H1 (cell line): ENCODE data around the gene DOLK. TPM values are rescaled to one million over a fixed set of nuclear protein-coding genes. Genes with fewer than 3 reads are reported as not detected.

ENCODE experiments used
- CTCF ChIA-PET: fragments of 300-600 bp; sonication (Branson Sonifier 250); formaldehyde crosslinking; loops from one replicate; lab custom pipeline; 2021; ENCODE audit not compliant: partially characterized antibody; lab: Charles Lee
- POLR2A ChIA-PET: fragments of 300-600 bp; sonication (Branson Sonifier 250); formaldehyde crosslinking; loops from one replicate; lab custom pipeline; 2021; ENCODE audit warnings: inconsistent platforms; ENCODE audit not compliant: partially characterized antibody; lab: Charles Lee
- DNase-seq, 2 experiments: peaks; one replicate each; pipeline versions ENCODE4 v3.0.0 to v3.0.0-alpha.2; 2010 to 2022; ENCODE audit warnings: low spot score in 2 of 2, low read depth in 1 of 2, mixed read lengths in 1 of 2
- FAIRE-seq: peaks from 2 replicates; lab custom pipeline; 2011; peaks lifted over from hg19 to GRCh38; lab: Jason Lieb, UNC
- H2AFZ ChIP-seq: 2 replicates; pipeline ENCODE4 v1.8.1; 2012; ENCODE audit warnings: low read length, inconsistent platforms
- H2AK5ac ChIP-seq: 2 replicates; pipeline ENCODE4 v1.6.1; 2013; ENCODE audit warnings: low read depth, low read length
- H2BK120ac ChIP-seq: replicated peaks from 2 replicates; pipeline ENCODE3; 2013; ENCODE audit warnings: low read depth, low read length, inconsistent platforms
- H2BK12ac ChIP-seq: 2 replicates; pipeline ENCODE4 v1.6.1; 2013; ENCODE audit warnings: low read depth, low read length
- H2BK15ac ChIP-seq: 2 replicates; pipeline ENCODE4 v1.6.1; 2013; ENCODE audit warnings: low read length
- H2BK20ac ChIP-seq: 2 replicates; pipeline ENCODE4 v1.6.1; 2013; ENCODE audit warnings: low read length
- H2BK5ac ChIP-seq: 2 replicates; pipeline ENCODE4 v1.6.1; 2013; ENCODE audit warnings: low read depth, low read length
- H3K14ac ChIP-seq: 2 replicates; pipeline ENCODE4 v1.6.1; 2013; ENCODE audit warnings: inconsistent platforms; ENCODE audit not compliant: insufficient read length
- H3K18ac ChIP-seq: 2 replicates; pipeline ENCODE4 v1.6.1; 2013; ENCODE audit warnings: low read length; ENCODE audit errors: extremely low read depth
- H3K23ac ChIP-seq: 2 replicates; pipeline ENCODE4 v1.6.1; 2013; ENCODE audit warnings: inconsistent platforms; ENCODE audit not compliant: insufficient read length
- H3K23me2 ChIP-seq: 2 replicates; pipeline ENCODE4 v1.6.1; 2013; ENCODE audit warnings: low read depth, low read length
- H3K27ac ChIP-seq: 2 replicates; pipeline ENCODE4 v1.6.1; 2011; ENCODE audit warnings: low read depth, low read length, inconsistent platforms
- H3K27me3 ChIP-seq, 4 experiments: replicated peaks in 1 of 4; 1 replicate in 1 of 4; 2 replicates in 3 of 4; pipeline versions ENCODE4 v1.6.1 to v1.8.1; 2011 to 2013; ENCODE audit warnings: low read length in 3 of 4, mild to moderate bottlenecking in 3 of 4, inconsistent platforms in 2 of 4, mixed read lengths in 2 of 4, moderate library complexity in 1 of 4; ENCODE audit not compliant: control insufficient read depth in 3 of 4, insufficient read depth in 3 of 4; ENCODE audit errors: extremely low read depth in 1 of 4
- H3K36me3 ChIP-seq, 4 experiments: 2 replicates each; pipeline versions ENCODE4 v1.6.1 to v1.8.1; 2011 to 2013; ENCODE audit warnings: mild to moderate bottlenecking in 4 of 4, low read length in 3 of 4, moderate library complexity in 2 of 4, control low read depth in 1 of 4, inconsistent platforms in 1 of 4; ENCODE audit not compliant: insufficient read depth in 4 of 4, control insufficient read depth in 2 of 4
- H3K4ac ChIP-seq: replicated peaks from 2 replicates; pipeline ENCODE3; 2013; ENCODE audit warnings: low read length, low read depth, mixed read lengths, inconsistent platforms; ENCODE audit not compliant: insufficient read length
- H3K4me1 ChIP-seq, 4 experiments: replicated peaks in 1 of 4; 1 replicate in 1 of 4; 2 replicates in 3 of 4; pipeline versions ENCODE4 v1.6.1 to v1.8.1; 2011 to 2013; ENCODE audit warnings: low read length in 3 of 4, inconsistent platforms in 2 of 4, mixed read lengths in 1 of 4; ENCODE audit not compliant: insufficient read depth in 4 of 4, control insufficient read depth in 3 of 4
- H3K4me2 ChIP-seq, 2 experiments: 2 replicates each; pipeline versions ENCODE4 v1.6.1 to v1.8.1; 2011 to 2013; ENCODE audit warnings: low read depth in 2 of 2, low read length in 2 of 2, control low read depth in 1 of 2, inconsistent platforms in 1 of 2, mild to moderate bottlenecking in 1 of 2; ENCODE audit not compliant: insufficient read depth in 1 of 2
- H3K4me3 ChIP-seq, 4 experiments: fragments of 200-600, 300-600 bp in 1 of 4; sonication (generic), shearing (Covaris generic), sonication (Bioruptor Twin) in 1 of 4; 2 replicates each; pipeline versions ENCODE4 v1.5.1 to v1.8.1; 2011 to 2016; ENCODE audit warnings: low read length in 4 of 4, low read depth in 3 of 4, control low read depth in 2 of 4, inconsistent platforms in 2 of 4, mild to moderate bottlenecking in 2 of 4, mixed read lengths in 1 of 4, moderate library complexity in 1 of 4; ENCODE audit not compliant: insufficient read depth in 2 of 4; ENCODE audit errors: extremely low read depth in 1 of 4
- H3K56ac ChIP-seq: replicated peaks from 2 replicates; pipeline ENCODE3; 2013; ENCODE audit warnings: low read depth, mild to moderate bottlenecking, mixed read lengths, low read length, inconsistent platforms; ENCODE audit not compliant: insufficient read length
- H3K79me1 ChIP-seq: 2 replicates; pipeline ENCODE4 v1.6.1; 2013; ENCODE audit warnings: low read depth, low read length, control low read depth
- H3K79me2 ChIP-seq, 2 experiments: 2 replicates each; pipeline versions ENCODE4 v1.6.1 to v1.8.1; 2012 to 2013; ENCODE audit warnings: low read length in 2 of 2, mild to moderate bottlenecking in 2 of 2, inconsistent platforms in 1 of 2; ENCODE audit not compliant: insufficient read depth in 2 of 2, control insufficient read depth in 1 of 2
- H3K9ac ChIP-seq, 4 experiments: replicated peaks in 1 of 4; 1 replicate in 1 of 4; 2 replicates in 3 of 4; pipeline versions ENCODE4 v1.6.1 to v1.8.1; 2011 to 2013; ENCODE audit warnings: low read depth in 3 of 4, low read length in 3 of 4, control low read depth in 2 of 4, mild to moderate bottlenecking in 2 of 4, moderate library complexity in 2 of 4, inconsistent platforms in 1 of 4; ENCODE audit errors: extremely low read depth in 1 of 4
- H3K9me3 ChIP-seq, 2 experiments: 2 replicates each; pipeline versions ENCODE4 v1.6.1 to v1.8.1; 2012 to 2013; ENCODE audit warnings: mild to moderate bottlenecking in 2 of 2, moderate library complexity in 2 of 2, control low read depth in 1 of 2, inconsistent platforms in 1 of 2, low read depth in 1 of 2, low read length in 1 of 2, mixed read lengths in 1 of 2; ENCODE audit not compliant: insufficient read depth in 2 of 2
- H4K20me1 ChIP-seq, 2 experiments: replicated peaks in 1 of 2; 2 replicates each; pipeline versions ENCODE3 to v1.8.1; 2011 to 2013; ENCODE audit warnings: inconsistent platforms in 2 of 2, low read length in 2 of 2, mild to moderate bottlenecking in 1 of 2; ENCODE audit not compliant: insufficient read depth in 2 of 2, control insufficient read depth in 1 of 2
- H4K5ac ChIP-seq: 2 replicates; pipeline ENCODE4 v1.6.1; 2013; ENCODE audit warnings: low read length, low read depth, mixed read lengths, inconsistent platforms; ENCODE audit not compliant: insufficient read length
- H4K8ac ChIP-seq: 2 replicates; pipeline ENCODE4 v1.8.0; 2013; ENCODE audit warnings: mild to moderate bottlenecking, moderate library complexity, low read length, inconsistent platforms; ENCODE audit not compliant: insufficient read depth; ENCODE audit errors: extremely low read depth
- H4K91ac ChIP-seq: replicated peaks from 2 replicates; pipeline ENCODE3; 2013; ENCODE audit warnings: low read length, mixed read lengths, inconsistent platforms; ENCODE audit not compliant: insufficient read length
- CREB1 ChIP-seq: IDR thresholded peaks from 2 replicates; pipeline ENCODE4 v1.6.1; 2012; ENCODE audit warnings: inconsistent platforms
- EP300 ChIP-seq, 2 experiments: IDR thresholded peaks; 1 replicate in 1 of 2; 2 replicates in 1 of 2; pipeline ENCODE4 v1.6.1; 2011 to 2012; ENCODE audit warnings: low read depth in 2 of 2, low read length in 2 of 2, mild to moderate bottlenecking in 2 of 2, borderline replicate concordance in 1 of 2, inconsistent platforms in 1 of 2, moderate library complexity in 1 of 2
- EZH2 ChIP-seq: fragments of 200-600 bp; sonication (generic); IDR thresholded peaks from 2 replicates; pipeline ENCODE4 v1.7.1; 2012; ENCODE audit warnings: low read depth, mild to moderate bottlenecking, moderate library complexity, low read length, inconsistent platforms; ENCODE audit not compliant: severe bottlenecking
- NRF1 ChIP-seq: IDR thresholded peaks from 2 replicates; pipeline ENCODE4 v1.6.1; 2011; ENCODE audit warnings: mild to moderate bottlenecking, low read depth, low read length, improper control_type of control experiment
- SIRT6 ChIP-seq: IDR thresholded peaks from one replicate; pipeline ENCODE4 v1.7.1; 2012; ENCODE audit warnings: low read length, inconsistent platforms
- SRF ChIP-seq: IDR thresholded peaks from 2 replicates; pipeline ENCODE4 v1.6.1; 2011; ENCODE audit warnings: mild to moderate bottlenecking, low read depth, low read length, moderate library complexity
- TAF7 ChIP-seq: optimal IDR thresholded peaks from 2 replicates; pipeline ENCODE3; 2011; ENCODE audit warnings: low read depth, mild to moderate bottlenecking, inconsistent platforms, low read length, moderate library complexity, borderline replicate concordance
- TCF12 ChIP-seq: IDR thresholded peaks from 2 replicates; pipeline ENCODE4 v1.6.1; 2011; ENCODE audit warnings: low read depth, mild to moderate bottlenecking, low read length
- YY1 ChIP-seq: IDR thresholded peaks from 2 replicates; pipeline ENCODE4 v1.6.1; 2011; ENCODE audit warnings: low read depth, mild to moderate bottlenecking, low read length
- WGBS, 2 experiments: shearing (Covaris generic) in 1 of 2; methylation state at CpG; one replicate each; pipeline versions ENCODE4 v1.1.6 to v1.1.7; 2013 to 2015; ENCODE audit warnings: low lambda C conversion rate in 2 of 2, mixed read lengths in 2 of 2, inconsistent platforms in 1 of 2, low coverage in 1 of 2, missing lambda C conversion rate in 1 of 2; ENCODE audit not compliant: insufficient replicate concordance in 2 of 2, insufficient coverage in 1 of 2, insufficient read length in 1 of 2; ENCODE audit errors: extremely low coverage in 1 of 2, missing lambda C conversion rate in 1 of 2; 5-methylcytosine and 5-hydroxymethylcytosine counted together
- polyA plus RNA-seq, 7 experiments: library from polyadenylated mRNA; depleted of rRNA in 3 of 7; stranded (reverse) in 5 of 7; unstranded in 2 of 7; fragments of >200 nt in 5 of 7; fragments of 200-250 nt in 2 of 7; gene quantifications; 1 replicate in 5 of 7; 2 replicates in 1 of 7; 4 replicates in 1 of 7; pipeline versions ENCODE4 v1.2.1 to v1.2.3, GENCODE V29; 2011 to 2013; ENCODE audit warnings: missing spikeins in 2 of 7, mixed read lengths in 2 of 7
- total RNA-seq: library from RNA; stranded (reverse); fragmentation: NEBNext Ultra II Directional; extraction: Animal tissue kit (Norgen Biotek cat#: 25700); gene quantifications from 2 replicates; pipeline ENCODE4 v1.2.1, GENCODE V29; 2021

DOLK gene
- total and polyA plus RNA-seq, 2 of the 8 experiments (the other 6 are each of a cell fraction or from before 2014, with no cell fraction given): 17.2 to 44.3 TPM

DNA sequence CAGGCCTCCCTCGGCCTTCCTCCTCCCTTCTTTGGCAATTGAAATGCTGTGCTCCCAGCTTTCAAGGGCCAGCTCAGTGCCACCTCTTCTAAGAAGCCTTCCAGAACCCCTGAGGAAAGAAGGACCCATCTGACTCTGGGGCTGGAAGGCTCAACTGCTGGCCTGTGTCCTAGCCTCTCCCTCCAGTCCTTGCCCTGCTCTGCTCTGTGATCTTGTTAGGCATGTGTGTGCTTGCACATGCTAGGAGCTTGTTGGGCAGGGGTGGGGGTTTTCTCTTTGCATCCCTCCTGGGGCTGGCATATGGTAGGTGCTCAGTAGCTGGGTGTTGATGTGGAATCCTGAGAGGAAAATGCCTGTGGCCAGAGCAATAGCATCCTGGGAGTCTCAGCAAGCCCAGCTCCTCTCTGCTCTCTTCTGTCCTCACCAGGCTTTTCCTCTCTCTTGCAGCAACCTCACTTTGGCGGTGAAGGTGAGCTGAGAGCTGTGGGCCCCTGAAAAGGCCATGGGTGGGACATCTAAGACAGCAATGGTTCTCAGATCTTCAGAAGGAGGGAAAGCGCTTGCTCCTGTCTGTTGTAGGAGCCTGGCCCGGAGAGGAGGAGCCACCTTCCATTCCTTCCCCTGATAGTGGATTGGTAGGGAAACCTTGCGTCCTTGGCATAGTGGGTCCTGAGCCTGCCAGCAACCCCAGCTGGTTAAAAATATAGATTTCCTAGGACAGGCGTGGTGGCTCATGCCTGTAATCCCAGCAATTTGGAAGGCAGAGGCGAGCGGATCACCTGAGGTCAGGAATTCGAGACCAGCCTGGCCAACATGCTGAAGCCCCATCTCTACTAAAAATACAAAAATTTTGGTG lies 9.9 kb downstream of the DOLK start:
- ChIA-PET POLR2A (interaction anchor here (1.3 to 1.6 kb wide), 3 partner anchors 9 to 165 kb away, joined by 3 to 4 read pairs (median 3); partner anchors contain the start of genes LRRC8A and ZER1), CTCF (interaction anchor here (0.5 to 2.6 kb wide), 9 partner anchors 8 to 480 kb away, joined by 3 to 11 read pairs (median 3); no protein-coding TSS in a partner anchor)
- Histone ChIP-seq H4K8ac (no peak overlapping the region), H3K9ac (no peak overlapping the region), H4K91ac (no peak overlapping the region), H2AK5ac (no peak overlapping the region), H3K27me3 (no peaks in the 10 kb centered on the region), H3K36me3 (peaks cover 0 to 3% (median 0%) of the 10 kb centered on the region in 4 experiments; a peak in 1 of 8 replicates), H3K79me2 (no peaks in the 10 kb centered on the region), H3K27ac (no peak overlapping the region), H2BK12ac (no peak overlapping the region), H3K9me3 (no peaks in the 10 kb centered on the region), H2BK15ac (no peak overlapping the region), H3K18ac (no peak overlapping the region), H3K4ac (no peak overlapping the region), H3K23ac (no peak overlapping the region), H2BK5ac (no peak overlapping the region), H3K4me3 (no peak overlapping the region), H3K56ac (no peak overlapping the region), H3K23me2 (no peaks in the 10 kb centered on the region), H2AFZ (no peak overlapping the region), H3K14ac (no peak overlapping the region), H4K5ac (no peak overlapping the region), H3K4me1 (no peaks in the 10 kb centered on the region), H4K20me1 (no peaks in the 10 kb centered on the region), H3K4me2 (no peak overlapping the region), H2BK20ac (no peak overlapping the region), H3K79me1 (no peaks in the 10 kb centered on the region), H2BK120ac (no peak overlapping the region)
- FAIRE-seq (no peak), DNase-seq (no peak)
- TF ChIP-seq TAF7 (no peak), SRF (no peak), YY1 (no peak), CREB1 (no peak), EP300 (IDR thresholded peaks at IDR 0.05; ENCODE audit: borderline replicate concordance in 1 of 2, low read depth in 2 of 2, low read length in 2 of 2) (no peak), SIRT6 (no peak), EZH2 (no peak), NRF1 (no peak), TCF12 (no peak)
- 91% methylated on average over 6 of the region's 9 CpGs; no CpG with 5 or more reads in 1 of the 2 experiments for WGBS, 2 experiments
